Dermis blood vessel endothelial cell (primary cell): ENCODE results near the gene SLC35C1. TPM values are rescaled to one million over a fixed set of nuclear protein-coding genes. Genes with fewer than 3 reads are reported as not detected.

Experiments used
- DNase-seq: peaks from one replicate; pipeline ENCODE4 v3.0.0; 2010
- total RNA-seq: library from RNA; depleted of rRNA; stranded (reverse); fragments of >200 nt; gene quantifications from 2 replicates; pipeline ENCODE4 v1.2.3, GENCODE V29; 2014

SLC35C1 gene
- total RNA-seq, result 4.8 and 14.2 TPM in 2 replicates

DNA sequence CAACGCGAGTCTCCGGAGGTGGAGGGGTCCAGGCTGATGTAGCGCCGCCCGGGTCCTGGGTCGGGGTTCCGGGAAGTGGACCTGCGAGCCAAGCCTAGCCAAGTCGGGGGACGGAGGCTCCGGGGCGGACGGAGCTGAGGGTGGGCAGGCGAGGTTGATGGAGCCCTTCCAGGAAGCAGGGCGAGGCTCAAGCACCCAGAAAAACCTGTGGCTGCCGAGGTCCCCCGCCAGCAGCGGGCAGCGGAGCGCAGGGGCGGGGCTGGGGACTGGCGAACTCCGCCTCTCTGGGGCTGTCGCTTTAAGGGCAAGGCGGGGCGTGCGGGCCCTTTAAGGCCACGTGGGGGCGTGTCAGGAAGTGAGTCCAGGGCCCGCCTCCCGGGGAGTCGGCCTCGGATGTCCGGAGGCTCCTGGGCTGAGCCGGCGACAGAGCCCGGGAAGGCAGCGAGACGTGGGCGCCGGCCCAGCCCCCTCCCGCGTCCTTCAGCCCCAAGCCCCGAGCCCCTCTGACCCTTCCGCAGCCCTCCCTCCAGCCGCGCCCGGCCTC, at the start of gene SLC35C1:
Gene SLC35C1, plus strand, starts transcription at position 389 of the 544 bp plus-strand sequence. CDS start 653 bp downstream, outside the sequence.
- DNase-seq, result peak; percentile 94

GRCh38 chr11:45755281-45755859, 49.6 kb upstream of the SLC35C1 start:
- DNase-seq, result no peak

DNA sequence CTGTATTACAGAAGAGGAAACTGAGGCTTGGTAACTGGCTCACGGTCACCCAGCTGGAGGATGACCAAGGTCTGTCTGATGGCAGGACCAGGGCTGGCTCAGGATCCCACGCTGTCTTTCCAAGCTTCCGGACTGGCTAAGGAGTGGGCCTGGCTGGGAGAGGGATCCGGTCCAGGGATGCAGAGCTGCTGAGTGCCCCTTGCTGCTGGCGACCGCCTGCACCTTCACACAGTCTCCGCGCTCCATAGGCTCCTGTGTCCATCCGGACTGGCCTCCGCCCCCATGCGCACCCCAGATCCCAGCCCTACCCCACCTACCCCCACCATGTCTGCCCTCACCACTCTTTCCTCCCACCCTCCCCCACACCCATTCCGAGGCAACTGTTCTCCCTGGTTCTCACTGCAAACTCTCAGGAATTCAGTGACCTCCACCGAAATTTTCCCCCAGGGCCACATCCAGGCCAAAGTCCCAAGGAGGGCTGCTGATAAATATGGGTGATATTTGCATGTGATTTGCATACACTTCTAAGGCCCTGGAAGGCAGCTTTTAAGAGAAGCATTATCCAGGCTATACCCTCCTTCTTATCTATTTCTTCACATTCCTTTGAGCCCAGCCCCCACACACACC, 48.5 kb upstream of the SLC35C1 start:
- DNase-seq, result no peak

- DNase-seq, result no peak
These were observed 47.3 kb upstream of the SLC35C1 start for GRCh38 chr11:45757672-45758071.

DNA sequence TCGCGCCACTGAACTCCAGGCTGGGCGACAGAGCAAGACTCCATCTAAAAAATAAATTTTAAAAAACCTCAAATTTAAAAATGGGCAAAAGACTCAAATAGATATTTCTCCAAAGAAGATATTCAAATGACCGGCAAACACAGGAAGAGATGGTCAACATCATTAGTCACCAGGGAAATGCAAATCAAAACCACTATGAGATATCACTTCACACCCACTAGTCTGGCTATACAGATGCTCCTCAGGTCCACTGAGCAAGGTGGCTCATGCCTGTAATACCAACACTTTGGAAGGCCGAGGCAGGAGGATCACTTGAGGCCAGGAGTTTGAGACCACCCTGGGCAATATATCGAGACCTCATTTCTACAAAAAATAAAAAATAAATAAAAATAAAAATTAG, 43.3 kb upstream of the SLC35C1 start:
- no peak for DNase-seq

- DNase-seq, result no peak
These were observed 39.8 kb upstream of the SLC35C1 start for GRCh38 chr11:45765107-45765668.

DNA sequence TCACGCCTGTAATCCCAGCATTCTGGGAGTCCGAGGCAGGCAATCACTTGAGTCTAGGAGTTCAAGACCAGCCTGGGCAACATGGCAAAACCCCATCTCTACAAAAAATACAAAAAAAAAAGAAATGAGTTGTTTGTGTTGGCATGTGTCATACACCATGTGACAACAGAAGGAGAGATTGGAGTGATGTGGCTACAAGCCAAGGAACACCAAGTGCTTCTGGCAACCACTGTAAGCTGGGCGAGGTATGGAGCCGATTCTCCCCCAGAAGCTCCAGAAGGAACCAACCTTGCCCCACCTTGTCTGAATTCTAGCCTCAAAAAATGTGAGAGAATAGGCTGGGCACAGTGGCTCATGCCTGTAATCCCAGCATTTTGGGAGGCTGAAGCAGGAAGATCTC, 39.1 kb upstream of the SLC35C1 start:
- DNase-seq, result no peak

DNA sequence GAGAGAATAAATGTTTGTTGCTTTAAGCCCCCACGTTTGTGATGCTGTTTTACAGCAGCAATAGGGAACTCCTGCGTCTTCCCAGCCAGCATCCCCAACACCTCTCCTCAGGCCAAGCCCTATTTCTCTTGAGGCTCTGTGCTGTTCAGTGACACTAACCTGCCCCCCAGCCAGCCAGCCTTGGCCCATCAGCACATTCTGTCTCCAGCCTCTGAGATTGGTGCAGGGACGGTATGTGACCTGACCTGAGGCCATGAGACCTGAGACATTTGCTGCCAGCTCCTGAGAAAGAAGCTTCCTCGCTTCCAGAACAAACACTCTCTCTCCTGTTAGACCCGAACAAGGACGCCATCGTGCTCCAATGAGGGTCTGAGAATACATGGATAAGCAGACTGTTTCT, 38.5 kb upstream of the SLC35C1 start:
- DNase-seq, result no peak

DNA sequence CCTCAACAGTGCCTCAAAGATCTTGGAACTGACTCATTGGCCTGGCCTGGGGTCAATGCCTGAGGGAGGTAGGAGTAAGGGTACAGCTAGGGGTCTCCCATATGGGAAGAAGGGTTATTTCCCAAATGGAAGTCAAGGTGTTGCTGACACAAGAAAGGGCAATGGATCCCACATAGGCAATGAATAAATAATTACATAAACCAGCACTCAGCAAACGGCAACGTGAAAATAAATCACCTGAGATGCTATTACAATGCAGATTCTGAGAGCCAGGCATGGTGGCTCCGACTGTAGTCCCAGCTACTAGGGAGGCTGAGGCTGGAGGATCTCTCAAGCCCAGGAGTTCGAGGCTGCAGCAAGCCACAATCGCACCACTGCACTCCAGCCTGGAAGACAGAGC, 36.5 kb upstream of the SLC35C1 start:
- no peak for DNase-seq

DNA sequence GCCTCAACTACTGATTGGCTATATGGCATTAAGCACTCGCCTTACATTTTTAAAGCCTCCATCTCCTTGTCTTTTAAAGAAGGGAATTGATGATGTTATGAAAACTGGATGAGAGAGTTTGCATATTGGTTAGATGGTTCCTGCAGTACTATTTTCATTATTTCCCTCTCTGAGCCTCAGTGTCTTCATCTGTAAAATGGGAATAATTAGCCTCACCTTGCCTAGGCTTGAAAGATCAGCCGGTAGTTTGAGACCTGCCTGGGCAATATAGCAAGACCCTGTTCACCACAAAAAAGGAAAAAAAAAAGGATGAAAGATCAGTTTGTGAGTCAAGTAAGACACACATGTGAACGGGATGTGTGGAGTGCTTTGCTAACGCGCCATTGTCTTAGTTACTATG, 35.0 kb upstream of the SLC35C1 start:
- DNase-seq, result no peak

GRCh38 chr11:45771193-45771565, 33.8 kb upstream of the SLC35C1 start:
- DNase-seq, result peak; percentile 75

- peak; percentile 86 for DNase-seq
These were observed 33.1 kb upstream of the SLC35C1 start for GRCh38 chr11:45771566-45772448.

DNA sequence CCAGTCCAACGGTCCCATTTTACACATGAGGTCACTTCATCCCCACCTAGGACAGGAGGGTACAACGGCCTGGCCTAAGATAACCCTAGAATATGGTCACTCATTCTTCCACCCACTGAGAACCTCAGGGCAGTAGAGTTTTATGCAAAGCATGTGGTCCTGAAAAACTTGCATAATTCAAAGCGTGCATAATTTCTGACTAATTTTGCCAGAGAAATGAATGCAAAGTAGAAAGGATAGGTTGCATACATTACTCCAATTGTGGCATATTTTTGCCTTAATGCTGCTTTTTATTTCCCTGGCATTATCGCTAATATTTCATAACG, 32.5 kb upstream of the SLC35C1 start:
- DNase-seq, result no peak

GRCh38 chr11:45772986-45773785, 31.8 kb upstream of the SLC35C1 start:
- DNase-seq, result no peak

DNA sequence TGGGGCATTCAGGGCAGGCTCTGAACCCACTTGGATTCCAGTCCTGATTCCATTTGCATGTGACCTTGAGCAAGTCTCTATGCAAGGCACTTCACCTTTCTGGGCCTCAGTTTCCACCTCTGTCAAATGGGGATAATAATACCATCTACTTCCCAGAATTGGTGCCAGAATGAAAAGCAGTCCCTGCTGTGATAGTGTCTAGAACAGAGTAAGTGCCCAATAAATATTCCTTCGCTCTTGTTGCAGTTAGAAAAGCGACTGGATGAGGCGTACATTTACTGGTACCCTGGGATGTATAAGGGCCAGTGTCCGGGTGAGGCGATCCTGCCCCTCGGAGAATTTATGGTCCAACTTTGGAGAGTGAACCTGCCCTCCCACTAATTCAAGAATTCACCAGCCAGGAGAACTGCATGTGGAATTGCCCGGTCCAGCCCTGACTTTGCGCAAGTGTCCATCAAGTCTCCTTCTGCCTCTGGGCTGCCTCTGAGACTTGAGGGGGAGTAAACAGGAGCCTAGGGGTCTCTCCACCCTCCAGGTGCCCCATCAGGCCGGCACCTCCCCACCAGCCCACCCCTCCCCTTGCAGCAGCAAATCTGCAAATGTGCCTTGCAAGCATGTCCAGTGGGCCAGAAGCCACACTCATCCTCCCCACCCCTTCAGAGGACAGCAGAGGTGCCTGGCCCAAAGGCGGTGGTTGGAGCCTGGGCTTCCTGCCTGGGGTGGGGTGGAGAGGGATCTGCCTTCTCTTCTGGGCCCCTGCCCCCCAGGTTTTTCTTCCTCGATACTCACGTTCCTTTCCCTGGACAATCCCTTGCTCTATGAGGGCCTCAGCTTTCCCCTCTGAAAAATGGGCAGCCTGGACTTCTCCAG, 30.9 kb upstream of the SLC35C1 start:
- DNase-seq, result no peak

GRCh38 chr11:45774786-45775185, 30.2 kb upstream of the SLC35C1 start:
- no peak for DNase-seq

DNA sequence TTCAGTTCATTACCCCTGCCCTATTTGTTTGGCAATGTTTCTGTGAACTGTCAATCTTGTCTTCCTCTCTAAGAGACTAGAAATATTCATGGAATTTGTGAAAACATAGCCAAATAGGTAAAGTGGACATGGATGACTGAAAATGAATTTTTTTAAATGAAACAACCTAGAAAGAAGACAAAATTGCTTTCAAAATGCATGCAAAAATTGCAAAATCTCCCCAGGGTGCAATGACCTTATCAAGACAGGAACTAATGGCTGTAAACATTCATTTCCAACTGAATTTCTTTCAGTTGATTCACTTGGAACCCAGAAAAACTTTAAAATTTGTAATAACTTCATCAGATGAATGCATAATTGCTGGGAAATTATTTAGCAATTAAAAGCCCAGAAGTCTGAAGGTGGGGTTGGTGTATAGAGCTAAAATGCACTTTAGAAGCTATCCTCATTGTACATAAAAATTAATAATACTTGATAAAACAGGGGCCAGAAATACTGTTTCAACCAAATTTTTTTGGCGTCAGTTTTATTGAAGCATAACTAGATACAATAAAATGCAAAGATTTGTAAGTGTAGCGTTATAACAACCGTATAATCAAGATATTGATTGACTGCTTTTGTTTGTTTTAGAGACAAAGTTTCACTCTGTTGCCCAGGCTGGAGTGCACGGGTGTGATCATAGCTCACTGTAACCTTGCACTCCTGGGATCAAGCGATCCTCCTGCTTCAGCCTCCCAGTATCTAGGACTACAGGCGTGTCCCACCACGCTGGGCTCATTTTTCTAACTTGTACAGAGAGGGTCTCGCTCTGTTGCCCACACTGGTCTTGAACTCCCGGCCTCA, 27.6 kb upstream of the SLC35C1 start:
- DNase-seq, result no peak

- DNase-seq, result no peak
These were observed 26.6 kb upstream of the SLC35C1 start for GRCh38 chr11:45778341-45778740.

- no peak for DNase-seq
These were observed 25.3 kb upstream of the SLC35C1 start for GRCh38 chr11:45779602-45780001.

DNA sequence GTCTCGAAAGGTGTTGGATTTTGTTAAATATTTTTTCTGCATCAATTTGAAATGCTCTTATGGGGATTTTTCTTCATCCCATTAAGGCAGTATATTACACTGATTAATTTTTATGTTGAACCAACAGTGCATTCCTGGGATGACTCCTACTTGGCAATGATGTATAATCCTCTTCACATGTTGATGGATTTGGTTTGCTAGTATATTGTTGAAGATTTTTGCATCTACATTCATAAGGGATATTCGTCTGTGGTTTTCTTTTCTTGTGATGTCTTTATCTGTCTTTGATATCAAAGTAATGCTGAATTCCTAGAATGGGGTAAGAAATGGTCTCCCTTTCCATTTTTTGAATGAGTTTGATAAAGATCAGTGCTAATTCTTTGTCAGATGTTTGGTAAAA, 18.7 kb upstream of the SLC35C1 start:
- no peak for DNase-seq

- DNase-seq, result no peak
These were observed 16.1 kb upstream of the SLC35C1 start for GRCh38 chr11:45788887-45789286.
